Esophagus squamous epithelium (tissue), 5 donors: Measurements from ENCODE around the gene ATP6V0D1. TPM values are rescaled to one million over a fixed set of nuclear protein-coding genes. Genes with fewer than 3 reads are reported as not detected.

Source experiments
- DNase-seq: peaks from one replicate; lab custom pipeline; 2025; lab: John Stamatoyannopoulos, UW
- H3K27ac ChIP-seq, 4 donors: fragments of 200-600 bp; sonication (generic); one replicate each; pipeline ENCODE4 v1.5.1; 2016 to 2019; ENCODE audit warnings: mild to moderate bottlenecking in 1 of 4
- H3K27me3 ChIP-seq, 4 donors: fragments of 200-600 bp; sonication (generic); 1 replicate in 3 of 4; 2 replicates in 1 of 4; pipeline versions ENCODE4 v1.5.1 to v1.6.0; 2017 to 2021; ENCODE audit warnings: antibody characterized with exemption in 1 of 4
- H3K36me3 ChIP-seq, 3 donors: fragments of 200-600 bp; sonication (generic); one replicate each; pipeline ENCODE4 v1.5.1; 2016 to 2019
- H3K4me1 ChIP-seq, 3 donors: fragments of 200-600 bp; sonication (generic); one replicate each; pipeline ENCODE4 v1.5.1; 2017 to 2019
- H3K4me3 ChIP-seq, 4 donors: fragments of 200-600 bp; sonication (generic); 1 replicate in 3 of 4; 2 replicates in 1 of 4; pipeline ENCODE4 v1.5.1; 2016 to 2019; ENCODE audit warnings: mild to moderate bottlenecking in 2 of 4, moderate library complexity in 1 of 4
- H3K9me3 ChIP-seq, 3 donors: fragments of 200-600 bp; sonication (generic); one replicate each; pipeline ENCODE4 v1.5.1; 2016 to 2019
- CTCF ChIP-seq, 6 experiments: fragments of 450-650 bp in 4 of 6; fragments of 200-600 bp in 2 of 6; sonication (generic) in 2 of 6; IDR thresholded peaks; one replicate each; pipeline ENCODE4 v1.5.1; 2016 to 2019; ENCODE audit warnings: antibody characterized with exemption in 6 of 6, mild to moderate bottlenecking in 4 of 6, moderate library complexity in 4 of 6
- POLR2A ChIP-seq, 4 donors: fragments of 450-650 bp; IDR thresholded peaks; one replicate each; pipeline ENCODE4 v1.6.1; 2017; ENCODE audit warnings: antibody characterized with exemption in 4 of 4, mild to moderate bottlenecking in 4 of 4, moderate library complexity in 3 of 4
- WGBS, 2 donors: methylation state at CpG; one replicate each; pipeline ENCODE4 v1.1.5; 2018; 5-methylcytosine and 5-hydroxymethylcytosine counted together
- intact Hi-C: fragments of 100-400 bp; cut with DNase I; formaldehyde crosslinking; loops from one replicate; pipeline ENCODE4 v1.15.0; 2022
- total RNA-seq, 4 donors: library from RNA; depleted of rRNA; stranded (reverse); fragments of >200 nt; gene quantifications; one replicate each; pipeline ENCODE4 v1.1.0, GENCODE V29; 2016
- donor health status: DM: yes; HTN: yes; CAD: no.

ATP6V0D1 gene
- total RNA-seq, 4 donors from 2014 or later = 99.4 to 158 (median 131) TPM

GRCh38 chr16:67391424-67392300, 89.3 kb downstream of the ATP6V0D1 start:
- Histone ChIP-seq H3K36me3 (no peaks in the 10 kb centered on the region), H3K27ac (peak overlapping the region in 3 of 4 donors; percentile 74 to 84 (median 82)), H3K27me3 (peaks cover 0 to 17% (median 0%) of the 10 kb centered on the region in 4 donors), H3K9me3 (no peaks in the 10 kb centered on the region), H3K4me1 (peaks cover 49 to 66% (median 52%) of the 10 kb centered on the region in 3 donors), H3K4me3 (peak overlapping the region in 2 of 4 donors; percentile 48 to 56)
- WGBS, 2 donors = 40 to 45% methylated on average over 8 to 9 of the region's 15 CpGs
- no peak for DNase-seq
- intact Hi-C loops = no loop called here
- TF ChIP-seq POLR2A (IDR thresholded peaks at IDR 0.05) = no peak
- no peak for TF ChIP-seq CTCF (IDR thresholded peaks at IDR 0.05)

- intact Hi-C loops = no loop called here
- H3K36me3 ChIP-seq = no peaks in the 10 kb centered on the region
- H3K4me3 ChIP-seq = no peak overlapping the region
- TF ChIP-seq POLR2A (IDR thresholded peaks at IDR 0.05) (no peak), CTCF (IDR thresholded peaks at IDR 0.05) (no peak)
- H3K27me3 ChIP-seq = peaks cover 0 to 17% (median 0%) of the 10 kb centered on the region in 4 donors
- DNase-seq = no peak
- H3K27ac ChIP-seq = peak overlapping the region in 2 of 4 donors; percentile 74 to 82
- H3K9me3 ChIP-seq = no peaks in the 10 kb centered on the region
- 87 to 88% methylated on average over 3 to 4 of the region's 11 CpGs for WGBS, 2 donors
- peaks cover 41 to 59% (median 44%) of the 10 kb centered on the region in 3 donors for H3K4me1 ChIP-seq
Measured at GRCh38 chr16:67390816-67391423, 90.0 kb downstream of the ATP6V0D1 start.

DNA sequence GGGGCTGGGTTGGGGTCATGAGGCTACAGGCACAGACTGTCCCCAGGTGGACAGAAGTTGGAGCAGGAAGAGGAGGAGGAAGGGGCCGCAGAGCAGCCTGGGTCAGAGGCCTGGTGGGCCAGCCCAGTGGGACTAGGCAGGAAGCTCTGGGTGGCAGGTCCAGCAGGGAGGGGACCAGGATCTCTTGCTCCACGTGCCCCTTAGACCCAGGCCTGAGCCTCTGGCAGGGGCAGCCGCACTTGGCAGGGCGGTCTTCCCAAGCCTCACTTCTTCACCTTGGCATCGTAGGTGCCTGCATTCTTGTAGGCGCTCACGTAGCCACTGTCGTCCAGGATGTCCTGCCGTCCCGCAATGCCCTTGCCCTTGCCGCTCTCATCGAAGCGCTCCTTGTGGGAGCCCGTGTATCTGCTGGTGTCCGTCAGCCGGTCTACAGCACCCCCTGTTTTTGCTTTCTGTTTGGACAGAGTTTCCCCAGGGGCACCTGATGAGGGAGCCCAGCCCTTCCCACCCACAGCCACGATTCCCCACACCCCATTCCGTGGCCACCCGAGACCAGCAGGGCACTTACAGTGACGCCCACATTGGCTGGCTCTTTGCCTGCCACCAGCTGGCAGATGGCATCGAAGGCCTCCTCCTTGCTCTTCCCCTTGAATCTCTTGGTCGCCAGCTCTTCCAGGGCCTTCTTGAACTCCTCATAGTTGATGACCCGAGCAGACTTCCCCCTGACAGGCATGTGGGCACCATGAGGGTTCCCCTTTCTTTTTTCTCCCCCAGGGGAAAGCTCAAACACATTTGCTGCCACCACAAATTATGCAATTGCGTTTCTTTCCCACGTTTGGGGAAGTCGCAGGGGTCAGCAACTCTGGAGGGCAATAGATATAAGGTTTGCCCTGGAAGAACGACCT, 90.8 kb downstream of the ATP6V0D1 start:
- H3K4me1 ChIP-seq = peaks cover 34 to 51% (median 37%) of the 10 kb centered on the region in 3 donors
- 76 to 85% methylated on average over 23 to 24 of the region's 27 CpGs for WGBS, 2 donors
- TF ChIP-seq CTCF (IDR thresholded peaks at IDR 0.05) = no peak
- TF ChIP-seq POLR2A (IDR thresholded peaks at IDR 0.05) = no peak
- H3K4me3 ChIP-seq = no peak overlapping the region
- no peaks in the 10 kb centered on the region for H3K9me3 ChIP-seq
- no peak overlapping the region for H3K27ac ChIP-seq
- no peaks in the 10 kb centered on the region for H3K36me3 ChIP-seq
- intact Hi-C loops = no loop called here
- H3K27me3 ChIP-seq = peaks cover 0 to 17% (median 0%) of the 10 kb centered on the region in 4 donors
- DNase-seq = no peak

DNA sequence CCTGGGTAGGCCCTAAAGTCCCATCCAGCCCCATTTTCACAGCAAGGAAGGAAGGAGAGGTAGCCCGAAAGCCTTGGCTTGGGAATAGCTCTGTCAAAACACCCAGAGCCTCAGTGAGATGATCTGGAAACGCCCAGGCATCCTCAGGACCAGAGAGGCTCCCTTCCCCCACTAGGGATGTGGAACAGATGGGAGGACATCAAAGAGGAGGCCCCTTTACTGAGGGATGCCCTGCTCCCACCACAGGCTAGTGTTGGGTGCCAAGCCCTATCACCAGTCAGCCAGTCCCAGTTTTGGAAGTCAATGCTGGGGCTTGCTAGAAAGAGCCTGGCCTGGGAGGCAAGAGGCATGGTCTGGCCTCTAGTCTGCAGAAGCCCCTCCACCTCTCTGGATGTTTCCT, 92.4 kb downstream of the ATP6V0D1 start:
- H3K36me3 ChIP-seq = no peaks in the 10 kb centered on the region
- WGBS, 2 donors = no CpG with 5 or more reads among the region's 2 CpGs
- DNase-seq = no peak
- TF ChIP-seq POLR2A (IDR thresholded peaks at IDR 0.05) (no peak), CTCF (IDR thresholded peaks at IDR 0.05) (no peak)
- H3K4me1 ChIP-seq = peaks cover 19 to 36% (median 27%) of the 10 kb centered on the region in 3 donors
- no peak overlapping the region for H3K4me3 ChIP-seq
- intact Hi-C loops = no loop called here
- peaks cover 0 to 6% (median 0%) of the 10 kb centered on the region in 4 donors for H3K27me3 ChIP-seq
- no peak overlapping the region for H3K27ac ChIP-seq
- H3K9me3 ChIP-seq = no peaks in the 10 kb centered on the region
